ENCODE results near the gene ZNF503.

DNA sequence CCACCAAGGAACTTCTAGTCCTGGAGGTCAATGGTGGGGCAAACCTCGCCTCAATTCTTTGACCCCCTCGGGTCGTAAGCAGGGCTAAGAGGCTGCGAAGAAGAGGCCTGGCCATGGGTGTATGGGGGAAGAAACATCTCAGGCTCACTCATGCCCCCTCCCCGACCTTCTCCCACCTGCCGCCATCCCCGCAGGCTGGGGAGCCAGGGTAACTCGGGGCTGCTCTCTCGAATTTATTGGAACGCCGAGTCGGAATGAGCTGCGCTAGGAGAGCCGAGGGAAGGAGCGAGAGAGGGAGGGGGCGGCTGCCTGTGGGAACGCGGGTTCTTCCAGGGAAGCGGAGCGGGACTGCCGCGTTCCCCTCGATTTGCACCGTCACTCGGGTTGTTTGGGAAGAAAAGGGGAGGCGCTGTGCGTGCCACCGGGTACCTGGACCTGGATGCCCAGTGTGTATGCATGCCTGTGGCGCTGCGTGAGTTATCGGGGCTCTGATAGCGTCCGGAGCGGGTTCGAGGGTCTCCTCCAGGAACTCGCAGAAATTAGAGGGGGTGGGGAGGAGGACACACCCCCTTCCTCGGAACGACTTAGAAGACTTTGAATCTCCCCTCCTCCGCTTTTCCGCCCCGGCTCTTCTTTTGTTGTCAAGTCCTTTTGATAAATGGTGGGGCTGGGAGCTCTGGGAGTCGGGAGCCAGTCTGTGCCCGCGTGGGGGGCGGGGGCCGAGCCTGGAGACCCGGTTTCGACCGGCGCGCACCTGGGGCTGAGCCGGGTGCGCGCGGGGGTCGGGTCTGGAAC lies 1.8 kb upstream of the ZNF503 start:
- TF ChIP-seq POLR2A (IDR thresholded peaks at IDR 0.05) = no peak
- TF ChIP-seq, protein P1, sequence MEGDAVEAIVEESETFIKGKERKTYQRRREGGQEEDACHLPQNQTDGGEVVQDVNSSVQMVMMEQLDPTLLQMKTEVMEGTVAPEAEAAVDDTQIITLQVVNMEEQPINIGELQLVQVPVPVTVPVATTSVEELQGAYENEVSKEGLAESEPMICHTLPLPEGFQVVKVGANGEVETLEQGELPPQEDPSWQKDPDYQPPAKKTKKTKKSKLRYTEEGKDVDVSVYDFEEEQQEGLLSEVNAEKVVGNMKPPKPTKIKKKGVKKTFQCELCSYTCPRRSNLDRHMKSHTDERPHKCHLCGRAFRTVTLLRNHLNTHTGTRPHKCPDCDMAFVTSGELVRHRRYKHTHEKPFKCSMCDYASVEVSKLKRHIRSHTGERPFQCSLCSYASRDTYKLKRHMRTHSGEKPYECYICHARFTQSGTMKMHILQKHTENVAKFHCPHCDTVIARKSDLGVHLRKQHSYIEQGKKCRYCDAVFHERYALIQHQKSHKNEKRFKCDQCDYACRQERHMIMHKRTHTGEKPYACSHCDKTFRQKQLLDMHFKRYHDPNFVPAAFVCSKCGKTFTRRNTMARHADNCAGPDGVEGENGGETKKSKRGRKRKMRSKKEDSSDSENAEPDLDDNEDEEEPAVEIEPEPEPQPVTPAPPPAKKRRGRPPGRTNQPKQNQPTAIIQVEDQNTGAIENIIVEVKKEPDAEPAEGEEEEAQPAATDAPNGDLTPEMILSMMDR (IDR thresholded peaks at IDR 0.05) = no peak
- no peak for TF ChIP-seq EP300 (IDR thresholded peaks at IDR 0.05)
- no peak for TF ChIP-seq POLR2AphosphoS5 (IDR thresholded peaks at IDR 0.05)
